Measurements from ENCODE around the gene GHR.

Gene GHR

DNA sequence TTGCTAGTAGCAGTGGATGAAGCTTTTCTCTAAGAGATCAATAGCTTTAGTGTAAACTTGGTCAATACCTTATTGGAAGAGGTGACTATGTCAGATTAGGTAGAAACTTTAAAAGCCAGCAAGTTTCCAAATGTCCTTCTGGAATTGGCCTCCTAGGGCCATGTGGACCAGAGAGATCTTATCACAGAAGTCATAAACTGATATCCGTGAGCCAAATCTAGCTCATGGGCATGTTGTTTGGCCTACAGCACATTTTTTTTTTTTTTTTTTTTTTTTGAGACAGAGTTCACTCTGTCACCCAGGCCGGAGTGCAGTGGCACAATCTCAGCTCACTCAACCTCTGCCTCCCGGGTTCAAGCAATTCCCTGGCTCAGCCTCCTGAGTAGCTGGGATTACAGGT, 175.9 kb downstream of the GHR start:
- H3K4me1 ChIP-seq (ENCODE audit: insufficient read depth, insufficient read length), result no peaks in the 10 kb centered on the region
- H3K27me3 ChIP-seq (ENCODE audit: insufficient read depth, insufficient read length), result no peaks in the 10 kb centered on the region
- H3K9me3 ChIP-seq (ENCODE audit: insufficient read depth, low read length), result no peaks in the 10 kb centered on the region
- no peaks in the 10 kb centered on the region for H3K36me3 ChIP-seq (ENCODE audit: insufficient read depth, insufficient read length, low read length)
- no peak overlapping the region for H3K9ac ChIP-seq (ENCODE audit: insufficient read length, low read depth)
- no peak for DNase-seq (ENCODE audit: low read depth, low spot score)
- H3K4me3 ChIP-seq (ENCODE audit: insufficient read length, low read depth), result no peak overlapping the region
- TF ChIP-seq SUZ12 (IDR thresholded peaks at IDR 0.05; ENCODE audit: extremely low read depth, insufficient read depth, insufficient read length) (no peak), YY1 (IDR thresholded peaks at IDR 0.05; ENCODE audit: insufficient read depth, insufficient read length) (no peak), ZNF274 (IDR thresholded peaks at IDR 0.05; ENCODE audit: low read depth, low read length) (no peak)

- no peak for DNase-seq (ENCODE audit: low read depth, low spot score)
- no peaks in the 10 kb centered on the region for H3K9me3 ChIP-seq (ENCODE audit: insufficient read depth, low read length)
- no peak for TF ChIP-seq SUZ12 (IDR thresholded peaks at IDR 0.05; ENCODE audit: extremely low read depth, insufficient read depth, insufficient read length)
- no peak for TF ChIP-seq YY1 (IDR thresholded peaks at IDR 0.05; ENCODE audit: insufficient read depth, insufficient read length)
- TF ChIP-seq ZNF274 (IDR thresholded peaks at IDR 0.05; ENCODE audit: low read depth, low read length), result no peak
- H3K27me3 ChIP-seq (ENCODE audit: insufficient read depth, insufficient read length), result no peaks in the 10 kb centered on the region
- H3K4me1 ChIP-seq (ENCODE audit: insufficient read depth, insufficient read length), result no peaks in the 10 kb centered on the region
- no peaks in the 10 kb centered on the region for H3K36me3 ChIP-seq (ENCODE audit: insufficient read depth, insufficient read length, low read length)
- H3K4me3 ChIP-seq (ENCODE audit: insufficient read length, low read depth), result no peak overlapping the region
- H3K9ac ChIP-seq (ENCODE audit: insufficient read length, low read depth), result no peak overlapping the region
These were observed 177.2 kb downstream of the GHR start for GRCh38 chr5:42600441-42600840.

DNA sequence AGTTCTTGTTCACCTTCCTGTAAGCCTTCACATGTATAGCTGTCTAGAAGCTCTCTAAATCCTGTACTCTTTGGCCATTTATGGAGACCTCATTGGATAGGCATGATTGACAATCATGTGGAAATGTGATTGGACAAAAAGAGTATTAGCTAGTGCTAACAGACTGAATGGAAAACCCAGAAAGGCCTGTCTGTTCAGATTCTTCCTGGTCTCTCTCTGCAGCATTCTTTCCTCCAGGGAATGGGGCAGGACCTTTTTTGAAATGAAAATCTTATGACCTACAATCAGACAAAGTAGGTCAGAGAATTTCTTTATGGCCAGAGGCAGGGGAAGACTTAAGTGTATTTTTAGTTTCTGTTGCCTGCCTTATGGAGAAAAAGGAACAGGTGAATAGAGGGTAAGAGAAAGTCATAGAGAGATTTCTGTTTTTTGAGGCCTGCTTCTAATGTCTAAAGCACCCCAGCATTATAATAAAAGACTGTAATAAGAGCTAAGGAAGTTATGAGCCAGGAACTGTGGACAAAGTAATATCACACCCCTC, 181.0 kb downstream of the GHR start:
- Histone ChIP-seq H3K9ac (ENCODE audit: insufficient read length, low read depth) (no peak overlapping the region), H3K4me3 (ENCODE audit: insufficient read length, low read depth) (no peak overlapping the region), H3K27me3 (ENCODE audit: insufficient read depth, insufficient read length) (no peaks in the 10 kb centered on the region), H3K9me3 (ENCODE audit: insufficient read depth, low read length) (no peaks in the 10 kb centered on the region), H3K4me1 (ENCODE audit: insufficient read depth, insufficient read length) (no peaks in the 10 kb centered on the region), H3K36me3 (ENCODE audit: insufficient read depth, insufficient read length, low read length) (no peaks in the 10 kb centered on the region)
- no peak for DNase-seq (ENCODE audit: low read depth, low spot score)
- no peak for TF ChIP-seq ZNF274 (IDR thresholded peaks at IDR 0.05; ENCODE audit: low read depth, low read length)
- TF ChIP-seq SUZ12 (IDR thresholded peaks at IDR 0.05; ENCODE audit: extremely low read depth, insufficient read depth, insufficient read length), result no peak
- no peak for TF ChIP-seq YY1 (IDR thresholded peaks at IDR 0.05; ENCODE audit: insufficient read depth, insufficient read length)

- Histone ChIP-seq H3K4me1 (ENCODE audit: insufficient read depth, insufficient read length) (no peaks in the 10 kb centered on the region), H3K9me3 (ENCODE audit: insufficient read depth, low read length) (no peaks in the 10 kb centered on the region), H3K36me3 (ENCODE audit: insufficient read depth, insufficient read length, low read length) (no peaks in the 10 kb centered on the region), H3K27me3 (ENCODE audit: insufficient read depth, insufficient read length) (no peaks in the 10 kb centered on the region), H3K4me3 (ENCODE audit: insufficient read length, low read depth) (no peak overlapping the region), H3K9ac (ENCODE audit: insufficient read length, low read depth) (no peak overlapping the region)
- no peak for TF ChIP-seq ZNF274 (IDR thresholded peaks at IDR 0.05; ENCODE audit: low read depth, low read length)
- no peak for TF ChIP-seq SUZ12 (IDR thresholded peaks at IDR 0.05; ENCODE audit: extremely low read depth, insufficient read depth, insufficient read length)
- no peak for TF ChIP-seq YY1 (IDR thresholded peaks at IDR 0.05; ENCODE audit: insufficient read depth, insufficient read length)
- DNase-seq (ENCODE audit: low read depth, low spot score), result no peak
These were observed 182.3 kb downstream of the GHR start for GRCh38 chr5:42605490-42605889.

GRCh38 chr5:42606464-42606869, 183.2 kb downstream of the GHR start:
- DNase-seq (ENCODE audit: low read depth, low spot score), result no peak
- no peak overlapping the region for H3K4me3 ChIP-seq (ENCODE audit: insufficient read length, low read depth)
- H3K27me3 ChIP-seq (ENCODE audit: insufficient read depth, insufficient read length), result no peaks in the 10 kb centered on the region
- H3K9ac ChIP-seq (ENCODE audit: insufficient read length, low read depth), result no peak overlapping the region
- no peaks in the 10 kb centered on the region for H3K9me3 ChIP-seq (ENCODE audit: insufficient read depth, low read length)
- no peaks in the 10 kb centered on the region for H3K36me3 ChIP-seq (ENCODE audit: insufficient read depth, insufficient read length, low read length)
- TF ChIP-seq ZNF274 (IDR thresholded peaks at IDR 0.05; ENCODE audit: low read depth, low read length) (no peak), YY1 (IDR thresholded peaks at IDR 0.05; ENCODE audit: insufficient read depth, insufficient read length) (no peak), SUZ12 (IDR thresholded peaks at IDR 0.05; ENCODE audit: extremely low read depth, insufficient read depth, insufficient read length) (no peak)
- no peaks in the 10 kb centered on the region for H3K4me1 ChIP-seq (ENCODE audit: insufficient read depth, insufficient read length)

DNA sequence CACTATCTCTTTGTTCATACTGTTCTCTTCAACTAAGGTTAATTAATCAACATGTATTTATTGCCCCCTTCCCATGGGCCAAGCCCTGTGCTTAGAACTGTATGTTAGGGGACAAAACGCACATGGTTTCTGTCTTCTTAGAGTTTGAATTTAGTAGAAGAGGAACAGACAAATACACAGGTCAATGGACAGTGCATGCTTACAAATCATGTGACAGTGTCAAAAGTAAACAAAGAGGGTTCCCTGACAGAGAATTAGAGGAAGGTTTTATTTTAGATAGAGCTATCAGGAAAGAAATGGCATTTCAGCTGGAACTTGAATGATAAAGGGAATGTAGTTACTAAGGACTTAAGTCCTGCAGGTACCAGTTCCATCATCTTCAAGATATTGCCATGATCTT, 188.2 kb downstream of the GHR start:
- H3K9me3 ChIP-seq (ENCODE audit: insufficient read depth, low read length), result no peaks in the 10 kb centered on the region
- no peak overlapping the region for H3K4me3 ChIP-seq (ENCODE audit: insufficient read length, low read depth)
- no peaks in the 10 kb centered on the region for H3K4me1 ChIP-seq (ENCODE audit: insufficient read depth, insufficient read length)
- no peak for DNase-seq (ENCODE audit: low read depth, low spot score)
- H3K36me3 ChIP-seq (ENCODE audit: insufficient read depth, insufficient read length, low read length), result no peaks in the 10 kb centered on the region
- H3K27me3 ChIP-seq (ENCODE audit: insufficient read depth, insufficient read length), result no peaks in the 10 kb centered on the region
- TF ChIP-seq ZNF274 (IDR thresholded peaks at IDR 0.05; ENCODE audit: low read depth, low read length), result no peak
- no peak for TF ChIP-seq YY1 (IDR thresholded peaks at IDR 0.05; ENCODE audit: insufficient read depth, insufficient read length)
- no peak for TF ChIP-seq SUZ12 (IDR thresholded peaks at IDR 0.05; ENCODE audit: extremely low read depth, insufficient read depth, insufficient read length)
- H3K9ac ChIP-seq (ENCODE audit: insufficient read length, low read depth), result no peak overlapping the region

DNA sequence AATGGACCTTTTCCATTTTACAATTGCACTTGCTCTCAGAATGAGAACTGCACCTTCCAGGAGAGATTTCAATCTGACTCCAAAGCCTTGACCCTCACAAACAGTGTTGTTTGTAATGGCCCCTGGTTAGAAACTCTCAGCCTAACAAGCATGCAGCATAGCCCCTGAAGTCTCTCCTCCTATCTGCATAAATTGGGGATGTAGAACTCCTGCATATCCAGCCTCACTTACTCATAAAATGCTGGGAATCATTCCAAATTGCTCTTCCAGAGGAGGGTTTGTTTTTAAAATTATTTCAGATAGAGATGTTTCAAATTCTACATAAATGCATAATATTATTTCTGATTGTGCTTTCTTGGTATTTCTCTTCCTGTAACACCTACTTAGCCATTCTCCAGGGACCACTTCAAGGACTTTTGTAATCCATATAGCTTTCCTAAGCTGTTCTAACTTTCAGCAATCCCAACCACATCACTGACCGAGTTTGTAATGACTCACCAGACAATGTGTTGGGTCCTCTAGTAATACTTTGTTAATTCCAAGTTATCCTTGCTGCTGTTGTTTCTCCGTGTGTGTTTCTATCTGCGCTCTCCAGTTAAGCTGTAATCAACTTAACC, 189.6 kb downstream of the GHR start:
- no peak for DNase-seq (ENCODE audit: low read depth, low spot score)
- Histone ChIP-seq H3K27me3 (ENCODE audit: insufficient read depth, insufficient read length) (no peaks in the 10 kb centered on the region), H3K36me3 (ENCODE audit: insufficient read depth, insufficient read length, low read length) (no peaks in the 10 kb centered on the region), H3K4me1 (ENCODE audit: insufficient read depth, insufficient read length) (no peaks in the 10 kb centered on the region), H3K9ac (ENCODE audit: insufficient read length, low read depth) (no peak overlapping the region), H3K9me3 (ENCODE audit: insufficient read depth, low read length) (no peaks in the 10 kb centered on the region), H3K4me3 (ENCODE audit: insufficient read length, low read depth) (no peak overlapping the region)
- TF ChIP-seq SUZ12 (IDR thresholded peaks at IDR 0.05; ENCODE audit: extremely low read depth, insufficient read depth, insufficient read length) (no peak), ZNF274 (IDR thresholded peaks at IDR 0.05; ENCODE audit: low read depth, low read length) (no peak), YY1 (IDR thresholded peaks at IDR 0.05; ENCODE audit: insufficient read depth, insufficient read length) (no peak)

Measured in NT2/D1 (cell line).